ENCODE data around the gene REX1BD. TPM values are rescaled to one million over a fixed set of nuclear protein-coding genes. Genes with fewer than 3 reads are reported as not detected.
"Not testable (repeated sequence)": the region's sequence is repeated elsewhere in the genome, so short reads cannot be mapped to it uniquely, and the experiment has no call there.

REX1BD gene
- total and polyA plus RNA-seq, 2 of the 4 experiments (the other 2 are of a cell fraction), result 14.2 to 44.6 TPM

GRCh38 chr19:18592732-18593131, 4.1 kb downstream of the REX1BD start:
- dilution Hi-C loops (cut with HindIII; ENCODE audit: low sequenced_read_pairs, unreplicated experiment), result not testable (repeated sequence)

More at GRCh38 chr19:18592732-18593131, 4.1 kb downstream of the REX1BD start:
- H3K4me3 ChIP-seq (ENCODE audit: insufficient read depth, low read depth, low read length); DNase-seq; intact Hi-C loops (cut with micrococcal nuclease); H2BK20ac ChIP-seq (ENCODE audit: low read depth, low read length); H3K27me3 ChIP-seq (ENCODE audit: control insufficient read depth, insufficient read depth, low read length); H3K23ac ChIP-seq (ENCODE audit: low read depth, low read length); BruUV-seq (replicated peaks); POLR2A ChIA-PET (ENCODE audit: unreplicated experiment); H3K9me3 ChIP-seq (ENCODE audit: control insufficient read depth, insufficient read depth, low read length); H3K14ac ChIP-seq (replicated peaks; ENCODE audit: low read depth, low read length); H3K56ac ChIP-seq (ENCODE audit: extremely low read depth, insufficient read depth, low read length); H3K4me2 ChIP-seq (ENCODE audit: low read depth, low read length); H2AK9ac ChIP-seq (replicated peaks; ENCODE audit: low read depth, low read length, poor library complexity); H4K91ac ChIP-seq (ENCODE audit: insufficient read depth, low read depth, low read length); H2AK5ac ChIP-seq (ENCODE audit: low read depth, low read length); H3K9ac ChIP-seq (ENCODE audit: low read depth, low read length); H2BK15ac ChIP-seq (ENCODE audit: low read depth, low read length); H4K8ac ChIP-seq (ENCODE audit: low read depth in 2 of 2, low read length in 2 of 2); H3K4me1 ChIP-seq (ENCODE audit: control insufficient read depth, insufficient read depth, low read length); H3K4ac ChIP-seq (ENCODE audit: low read depth, low read length); H2AFZ ChIP-seq (replicated peaks; ENCODE audit: low read length, poor library complexity); H2BK5ac ChIP-seq (ENCODE audit: low read depth, low read length, poor library complexity, severe bottlenecking); H4K20me1 ChIP-seq (ENCODE audit: insufficient read depth, low read length); H2BK120ac ChIP-seq (ENCODE audit: low read depth, low read length); ATAC-seq (ENCODE audit: low read depth); H4K5ac ChIP-seq (ENCODE audit: low read depth, low read length); H3K9me1 ChIP-seq (ENCODE audit: insufficient read depth, low read length); in situ Hi-C loops (cut with MboI; ENCODE audit: low sequenced_read_pairs); H3K36me3 ChIP-seq (ENCODE audit: control insufficient read depth, insufficient read depth, low read length); H3K27ac ChIP-seq (ENCODE audit: insufficient read depth, low read length); H3K18ac ChIP-seq (ENCODE audit: low read depth, low read length): not testable (repeated sequence)
- WGBS, 2 experiments (ENCODE audit: extremely low coverage in 2 of 2, insufficient read length in 1 of 2), result no CpG with 5 or more reads among the region's 5 CpGs
- H3K79me1 ChIP-seq (ENCODE audit: low read depth in 1 of 2, low read length in 2 of 2), result peaks cover 6 to 20% of the 10 kb centered on the region in 2 experiments; a peak in 3 of 4 replicates
- CTCF ChIA-PET, result interaction anchor here (3.0 kb wide), 1 partner anchor 255 kb away, joined by 12 read pairs; no protein-coding TSS in a partner anchor

Measured in IMR-90 (cell line).